ENCODE measurements around the gene INO80B. TPM values are rescaled to one million over a fixed set of nuclear protein-coding genes. Genes with fewer than 3 reads are reported as not detected.

INO80B gene
- total RNA-seq, 1 experiment from 2014 or later = 24.0 TPM

DNA sequence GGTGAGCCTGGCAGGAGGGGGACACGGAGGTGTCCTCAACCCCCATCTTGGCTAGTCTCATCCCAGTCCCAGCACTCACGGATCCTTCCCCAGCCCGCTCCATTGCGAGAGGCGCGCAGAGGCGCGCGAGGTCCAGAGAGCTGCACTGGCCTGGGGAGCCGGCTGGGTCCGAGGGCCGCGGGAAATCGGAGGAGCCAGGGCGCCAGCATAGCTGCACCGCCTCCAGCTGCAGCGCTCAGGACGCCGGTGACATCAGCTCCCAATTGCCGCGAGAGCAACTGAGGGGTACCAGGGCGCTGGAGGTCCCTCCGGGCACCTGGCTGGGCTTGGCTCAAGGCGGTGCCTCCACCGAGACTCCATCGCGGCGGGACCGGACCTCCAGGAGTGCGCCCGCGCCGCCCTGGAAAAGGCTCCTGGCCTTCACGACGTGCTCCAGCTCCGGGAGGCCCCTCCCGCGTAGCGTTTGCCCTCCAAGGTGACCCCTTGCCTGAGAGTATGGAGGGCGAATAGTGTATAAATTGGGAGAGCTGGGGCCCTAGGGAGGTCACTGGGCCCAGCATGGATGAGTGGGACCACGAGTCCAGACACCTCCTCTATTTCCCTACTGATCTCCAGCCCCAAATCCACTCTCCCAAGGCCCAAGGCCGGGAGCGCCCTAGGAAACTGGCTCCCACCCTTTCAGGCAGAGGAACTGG, 18.6 kb upstream of the INO80B start:
- Histone ChIP-seq H3K79me2 (ENCODE audit: insufficient read depth, low read length) (peaks cover 91% of the 10 kb centered on the region), H3K9me2 (ENCODE audit: insufficient read depth) (no peaks in the 10 kb centered on the region), H3K27me3 (ENCODE audit: insufficient read depth, low read length) (no peaks in the 10 kb centered on the region), H3K27ac (ENCODE audit: low read depth, low read length) (no peak overlapping the region), H2AFZ (ENCODE audit: low read depth, low read length, poor library complexity, severe bottlenecking) (no peak overlapping the region), H3K36me3 (ENCODE audit: control insufficient read depth in 1 of 2, insufficient read depth in 2 of 2, low read length in 2 of 2) (peaks cover 12 to 20% of the 10 kb centered on the region in 2 experiments; a peak in 2 of 4 replicates), H3K4me3 (replicated peaks in 1 of 2; ENCODE audit: low read depth in 1 of 2, low read length in 2 of 2) (no peak overlapping the region), H4K20me1 (ENCODE audit: insufficient read depth) (no peaks in the 10 kb centered on the region; the same call in 1 of the 2 replicates), H3K9me3 (ENCODE audit: control insufficient read depth in 1 of 2, insufficient read depth in 1 of 2, low read depth in 1 of 2, low read length in 2 of 2) (no peaks in the 10 kb centered on the region), H3K4me2 (ENCODE audit: low read length) (no peak overlapping the region), H3K9ac (ENCODE audit: low read length) (no peak overlapping the region), H3K4me1 (ENCODE audit: control insufficient read depth in 1 of 2, insufficient read depth in 2 of 2, low read length in 2 of 2) (peaks cover 8 to 20% of the 10 kb centered on the region in 2 experiments; a peak in 3 of 4 replicates)
- no peak for ATAC-seq
- no peak for TF ChIP-seq SIN3A (IDR thresholded peaks at IDR 0.05; ENCODE audit: low read depth)
- no peak for TF ChIP-seq CEBPB (IDR thresholded peaks at IDR 0.05; ENCODE audit: low read depth)
- no peak for TF ChIP-seq SRF (IDR thresholded peaks at IDR 0.05; ENCODE audit: low read depth)
- no peak for TF ChIP-seq CBX3 (IDR thresholded peaks at IDR 0.05; ENCODE audit: low read depth)
- TF ChIP-seq ELF1 (IDR thresholded peaks at IDR 0.05; ENCODE audit: borderline replicate concordance, low read depth) = no peak
- ChIA-PET POLR2A (no interaction called here), RAD21 (ENCODE audit: low non-redundant PET in 1 of 2, low total read pairs in 2 of 2, uncharacterized antibody in 2 of 2, unreplicated experiment in 2 of 2) (no interaction called here), CTCF (no interaction called here)
- intact Hi-C loops (cut with micrococcal nuclease) = no loop called here
- no TSS peak for BruUV-seq (replicated peaks)
- no peak for DNase-seq (ENCODE audit: low read depth, low spot score)

DNA sequence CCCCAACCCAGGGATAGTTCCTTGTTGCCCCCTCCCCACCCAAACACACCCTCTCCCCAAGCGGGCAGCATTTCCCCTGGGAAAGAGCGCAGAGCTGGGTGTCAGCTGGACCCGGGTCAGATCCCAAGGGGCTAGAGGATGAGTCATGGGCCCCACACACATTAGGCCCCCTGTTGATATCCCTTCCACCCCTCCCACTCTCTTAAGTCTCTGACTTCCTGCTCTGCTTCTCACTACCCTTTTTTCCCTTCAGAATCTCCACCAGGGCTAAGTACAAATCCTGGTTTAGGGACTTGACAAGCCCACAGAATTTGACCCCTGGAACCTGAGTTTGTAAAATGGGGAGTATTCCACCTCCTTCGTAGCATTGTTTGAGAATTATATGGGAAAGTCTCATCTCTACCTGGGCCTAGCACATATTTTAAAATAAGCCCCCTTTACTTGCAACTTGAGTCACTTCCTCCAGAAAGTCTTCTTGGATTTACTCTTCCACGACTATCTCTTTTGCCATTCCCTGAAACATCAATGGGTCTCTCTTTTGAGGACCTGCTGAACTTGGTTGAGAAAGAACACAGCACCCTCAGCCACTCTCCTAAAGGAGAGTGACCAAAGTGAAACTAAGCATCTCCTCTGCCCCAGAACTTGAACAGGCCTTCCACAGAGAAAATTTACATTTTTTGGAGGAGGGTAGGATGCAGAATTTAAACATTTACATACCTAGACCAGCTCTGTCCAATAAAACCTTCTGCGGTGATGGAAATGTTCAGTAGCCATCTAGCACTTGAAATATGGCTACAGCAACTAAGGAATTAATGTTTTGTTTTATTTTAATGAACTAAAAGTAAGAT, 17.8 kb upstream of the INO80B start:
- H3K4me2 ChIP-seq (ENCODE audit: low read length) = no peak overlapping the region
- ChIA-PET RAD21 (ENCODE audit: low non-redundant PET in 1 of 2, low total read pairs in 2 of 2, uncharacterized antibody in 2 of 2, unreplicated experiment in 2 of 2) (no interaction called here), POLR2A (no interaction called here), CTCF (no interaction called here)
- no peaks in the 10 kb centered on the region for H3K27me3 ChIP-seq (ENCODE audit: insufficient read depth, low read length)
- DNase-seq (ENCODE audit: low read depth, low spot score) (no peak), ATAC-seq (no peak)
- H3K9me3 ChIP-seq (ENCODE audit: control insufficient read depth in 1 of 2, insufficient read depth in 1 of 2, low read depth in 1 of 2, low read length in 2 of 2) = no peaks in the 10 kb centered on the region
- peaks cover 83% of the 10 kb centered on the region for H3K79me2 ChIP-seq (ENCODE audit: insufficient read depth, low read length)
- H2AFZ ChIP-seq (ENCODE audit: low read depth, low read length, poor library complexity, severe bottlenecking) = no peak overlapping the region
- no peaks in the 10 kb centered on the region; the same call in 1 of the 2 replicates for H4K20me1 ChIP-seq (ENCODE audit: insufficient read depth)
- H3K9me2 ChIP-seq (ENCODE audit: insufficient read depth) = no peaks in the 10 kb centered on the region
- H3K4me1 ChIP-seq (ENCODE audit: control insufficient read depth in 1 of 2, insufficient read depth in 2 of 2, low read length in 2 of 2) = peaks cover 8 to 22% of the 10 kb centered on the region in 2 experiments; a peak in 3 of 4 replicates
- BruUV-seq (replicated peaks) = no TSS peak
- H3K36me3 ChIP-seq (ENCODE audit: control insufficient read depth in 1 of 2, insufficient read depth in 2 of 2, low read length in 2 of 2) = peaks cover 4 to 13% of the 10 kb centered on the region in 2 experiments; a peak in 2 of 4 replicates
- no peak overlapping the region for H3K9ac ChIP-seq (ENCODE audit: low read length)
- H3K4me3 ChIP-seq (replicated peaks in 1 of 2; ENCODE audit: low read depth in 1 of 2, low read length in 2 of 2) = no peak overlapping the region
- intact Hi-C loops (cut with micrococcal nuclease) = no loop called here
- H3K27ac ChIP-seq (ENCODE audit: low read depth, low read length) = no peak overlapping the region
- TF ChIP-seq CBX3 (IDR thresholded peaks at IDR 0.05; ENCODE audit: low read depth) (no peak), EGR1 (IDR thresholded peaks at IDR 0.05; ENCODE audit: low read depth) (no peak), MAX (IDR thresholded peaks at IDR 0.05) (no peak), ELF1 (IDR thresholded peaks at IDR 0.05; ENCODE audit: borderline replicate concordance, low read depth) (no peak), TCF7L2 (IDR thresholded peaks at IDR 0.05; ENCODE audit: borderline replicate concordance, extremely low read depth, insufficient read depth, insufficient read length) (no peak), YY1 (IDR thresholded peaks at IDR 0.05; ENCODE audit: extremely low read depth, insufficient replicate concordance, low read depth, low read length) (no peak), EZH2phosphoT487 (IDR thresholded peaks at IDR 0.05; ENCODE audit: borderline replicate concordance) (no peak)
- TF ChIP-seq, protein P1, sequence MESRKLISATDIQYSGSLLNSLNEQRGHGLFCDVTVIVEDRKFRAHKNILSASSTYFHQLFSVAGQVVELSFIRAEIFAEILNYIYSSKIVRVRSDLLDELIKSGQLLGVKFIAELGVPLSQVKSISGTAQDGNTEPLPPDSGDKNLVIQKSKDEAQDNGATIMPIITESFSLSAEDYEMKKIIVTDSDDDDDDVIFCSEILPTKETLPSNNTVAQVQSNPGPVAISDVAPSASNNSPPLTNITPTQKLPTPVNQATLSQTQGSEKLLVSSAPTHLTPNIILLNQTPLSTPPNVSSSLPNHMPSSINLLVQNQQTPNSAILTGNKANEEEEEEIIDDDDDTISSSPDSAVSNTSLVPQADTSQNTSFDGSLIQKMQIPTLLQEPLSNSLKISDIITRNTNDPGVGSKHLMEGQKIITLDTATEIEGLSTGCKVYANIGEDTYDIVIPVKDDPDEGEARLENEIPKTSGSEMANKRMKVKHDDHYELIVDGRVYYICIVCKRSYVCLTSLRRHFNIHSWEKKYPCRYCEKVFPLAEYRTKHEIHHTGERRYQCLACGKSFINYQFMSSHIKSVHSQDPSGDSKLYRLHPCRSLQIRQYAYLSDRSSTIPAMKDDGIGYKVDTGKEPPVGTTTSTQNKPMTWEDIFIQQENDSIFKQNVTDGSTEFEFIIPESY (IDR thresholded peaks at IDR 0.05; ENCODE audit: extremely low read depth, insufficient replicate concordance, low read length) = no peak
- TF ChIP-seq, protein P2, sequence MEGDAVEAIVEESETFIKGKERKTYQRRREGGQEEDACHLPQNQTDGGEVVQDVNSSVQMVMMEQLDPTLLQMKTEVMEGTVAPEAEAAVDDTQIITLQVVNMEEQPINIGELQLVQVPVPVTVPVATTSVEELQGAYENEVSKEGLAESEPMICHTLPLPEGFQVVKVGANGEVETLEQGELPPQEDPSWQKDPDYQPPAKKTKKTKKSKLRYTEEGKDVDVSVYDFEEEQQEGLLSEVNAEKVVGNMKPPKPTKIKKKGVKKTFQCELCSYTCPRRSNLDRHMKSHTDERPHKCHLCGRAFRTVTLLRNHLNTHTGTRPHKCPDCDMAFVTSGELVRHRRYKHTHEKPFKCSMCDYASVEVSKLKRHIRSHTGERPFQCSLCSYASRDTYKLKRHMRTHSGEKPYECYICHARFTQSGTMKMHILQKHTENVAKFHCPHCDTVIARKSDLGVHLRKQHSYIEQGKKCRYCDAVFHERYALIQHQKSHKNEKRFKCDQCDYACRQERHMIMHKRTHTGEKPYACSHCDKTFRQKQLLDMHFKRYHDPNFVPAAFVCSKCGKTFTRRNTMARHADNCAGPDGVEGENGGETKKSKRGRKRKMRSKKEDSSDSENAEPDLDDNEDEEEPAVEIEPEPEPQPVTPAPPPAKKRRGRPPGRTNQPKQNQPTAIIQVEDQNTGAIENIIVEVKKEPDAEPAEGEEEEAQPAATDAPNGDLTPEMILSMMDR (IDR thresholded peaks at IDR 0.05 in 2 of 3, conservative IDR thresholded peaks at IDR 0.05 in 1 of 3; ENCODE audit: borderline replicate concordance in 1 of 3, insufficient read depth in 1 of 3, low read depth in 2 of 3, low read length in 2 of 3) = no peak
- TF ChIP-seq, protein P3, sequence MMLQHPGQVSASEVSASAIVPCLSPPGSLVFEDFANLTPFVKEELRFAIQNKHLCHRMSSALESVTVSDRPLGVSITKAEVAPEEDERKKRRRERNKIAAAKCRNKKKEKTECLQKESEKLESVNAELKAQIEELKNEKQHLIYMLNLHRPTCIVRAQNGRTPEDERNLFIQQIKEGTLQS (IDR thresholded peaks at IDR 0.05) = no peak

All from HCT116 (cell line).